HG02870 (cell line): ENCODE results near the gene KDM2A.
"Not testable (repeated sequence)": the region's sequence is repeated elsewhere in the genome, so short reads cannot be mapped to it uniquely, and the experiment has no call there.

Experiments
- ATAC-seq: cut with Tn5 transposase; IDR thresholded peaks from one replicate; pipeline ENCODE4 v1.9.1; 2021; ENCODE audit warnings: mild to moderate bottlenecking, moderate library complexity; ENCODE audit not compliant: unreplicated experiment

The KDM2A gene

DNA sequence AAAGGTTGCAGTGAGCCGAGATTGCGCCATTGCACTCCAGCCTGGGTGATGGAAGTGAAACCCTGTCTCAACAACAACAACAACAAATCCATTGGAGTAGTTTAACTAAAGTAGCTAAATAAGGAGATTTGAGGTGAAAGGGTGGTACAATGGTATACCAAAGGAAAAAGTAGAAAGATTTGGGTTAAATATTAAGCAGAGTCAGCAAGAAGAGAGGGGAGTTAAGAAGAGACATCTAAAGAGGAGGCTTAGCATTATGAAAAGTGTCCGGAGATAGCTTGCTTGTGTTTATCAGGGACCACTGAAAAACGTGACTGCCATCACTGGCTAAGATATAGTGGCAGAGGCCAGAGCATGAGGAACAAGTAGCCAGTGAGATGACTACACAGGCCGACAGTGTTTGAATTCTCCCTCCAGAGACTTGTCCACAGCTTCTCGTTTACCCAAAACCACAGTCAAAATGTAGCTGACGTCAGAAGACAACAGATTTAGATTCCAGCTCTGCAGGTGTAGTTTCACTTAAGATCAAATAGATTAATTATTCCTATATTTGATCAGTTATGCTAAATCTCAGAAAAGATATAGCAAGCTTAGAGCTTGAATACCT is 114.6 kb downstream of the KDM2A start:
- no peak for ATAC-seq

DNA sequence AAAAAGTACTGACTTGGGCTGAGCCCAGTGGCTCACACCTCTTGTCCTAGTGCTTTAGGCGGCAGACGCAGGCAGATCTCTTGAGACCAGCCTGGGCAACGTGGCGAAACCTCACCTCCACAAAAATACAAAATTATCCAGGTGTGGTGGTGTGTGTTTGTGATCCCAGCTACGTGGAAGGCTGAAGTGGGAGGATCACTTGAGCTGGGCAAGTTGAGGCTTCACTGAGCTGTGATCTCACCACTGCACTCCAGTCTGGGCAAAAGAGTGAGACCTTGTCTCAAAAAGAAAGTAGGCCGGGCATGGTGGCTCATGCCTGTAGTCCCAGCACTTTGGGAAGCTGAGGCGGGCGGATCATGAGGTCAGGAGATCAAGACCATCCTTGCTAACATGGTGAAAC is 115.5 kb downstream of the KDM2A start:
- not testable (repeated sequence) for ATAC-seq

DNA sequence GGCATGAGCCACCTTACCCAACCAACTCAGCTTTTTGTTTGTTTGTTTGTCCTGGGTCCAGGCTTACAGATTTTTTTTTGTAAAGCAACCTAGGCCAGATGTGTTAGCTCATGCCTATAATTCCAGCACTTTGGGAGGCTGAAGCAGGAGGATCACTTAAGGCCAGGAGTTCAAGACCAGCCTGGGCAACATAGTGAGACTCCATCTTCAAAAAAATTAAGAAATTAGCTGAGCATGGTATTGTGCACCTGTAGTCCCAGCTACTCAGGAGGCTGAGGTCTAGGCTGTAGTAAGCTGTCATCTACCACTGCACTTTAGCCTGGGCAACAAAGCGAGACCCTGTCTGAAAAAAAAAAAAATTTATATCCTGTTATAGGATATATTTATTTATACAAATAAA is 118.5 kb downstream of the KDM2A start:
- no peak for ATAC-seq

DNA sequence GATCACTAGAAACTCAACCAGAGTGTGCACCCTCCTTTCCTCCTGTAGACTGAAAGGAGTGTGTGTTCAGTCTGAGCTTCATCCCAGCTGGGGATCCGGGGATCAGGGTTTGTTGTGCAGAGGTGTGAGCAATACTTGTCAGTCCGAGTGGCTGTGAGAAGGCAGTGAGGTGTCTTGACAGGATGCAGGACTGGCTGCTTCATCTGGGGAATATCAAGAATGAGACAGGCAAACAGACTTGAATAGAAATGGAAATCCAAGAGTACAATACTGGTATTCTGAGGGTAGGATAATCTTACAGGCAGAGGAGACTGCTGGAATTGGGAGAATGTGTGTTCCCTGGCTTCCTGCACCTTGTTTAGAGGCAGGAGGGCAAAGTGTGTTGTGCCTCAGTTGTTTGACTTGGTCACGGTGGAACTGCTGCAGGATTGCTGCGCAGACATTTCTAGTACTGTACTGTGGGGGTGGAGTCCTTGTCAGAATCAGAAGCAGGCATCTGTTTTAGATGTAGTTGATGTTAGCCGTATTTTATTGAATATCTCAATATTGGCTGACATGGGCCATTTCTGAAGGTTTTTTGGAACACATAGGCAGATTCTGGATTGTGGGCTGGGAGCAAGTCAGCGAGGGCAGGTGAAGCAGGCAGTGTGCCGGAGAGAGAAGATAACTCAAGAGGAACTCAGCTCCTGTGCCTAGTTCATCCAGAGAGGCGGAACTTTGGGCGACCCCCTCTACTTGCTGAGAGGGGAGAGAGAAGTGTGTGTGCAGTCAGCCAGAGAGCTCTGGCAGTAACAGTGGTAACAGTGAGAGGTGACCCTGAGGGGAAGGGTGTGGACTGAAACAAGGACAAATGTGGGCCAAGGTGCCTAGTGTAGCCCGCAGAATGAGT is 120.1 kb downstream of the KDM2A start:
- ATAC-seq: no peak

DNA sequence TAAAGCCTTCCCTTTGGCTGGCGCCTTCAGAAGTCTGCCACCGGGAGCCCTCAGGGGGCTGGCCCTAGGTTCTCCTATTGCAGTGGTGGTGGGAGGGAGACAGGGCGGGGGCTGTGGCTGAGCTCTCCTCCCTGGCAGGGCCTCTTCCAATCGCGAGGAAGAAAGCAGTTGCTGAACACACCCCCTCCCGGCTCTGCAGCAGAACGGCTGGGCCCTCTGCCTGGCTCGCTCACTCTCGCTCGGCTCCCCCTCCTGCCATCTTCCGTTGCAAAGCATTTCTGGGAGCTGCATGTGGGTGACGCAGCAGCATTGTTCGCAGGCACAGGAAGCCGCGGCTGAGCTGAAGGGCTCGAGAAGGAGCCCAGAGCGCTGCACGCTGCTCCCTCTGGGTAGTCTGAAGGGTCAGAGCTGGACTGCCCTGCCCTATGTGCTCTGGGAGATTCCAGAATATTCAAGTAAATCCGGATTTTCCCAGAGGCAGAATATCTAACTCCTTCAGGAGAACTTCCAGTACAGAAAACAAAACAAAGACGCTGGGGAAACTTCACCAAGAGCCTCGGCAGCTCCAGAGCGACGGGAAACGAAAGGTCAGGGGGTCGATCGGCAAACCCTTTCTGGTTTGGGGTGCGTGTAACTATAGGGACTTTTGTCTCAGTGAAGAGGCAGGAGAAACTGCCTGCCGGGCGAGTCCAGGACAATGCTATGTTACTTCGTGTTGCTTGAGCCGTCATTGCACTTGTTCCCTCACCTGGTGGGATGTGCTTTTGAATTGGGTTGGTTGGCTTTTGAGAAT is 120.9 kb downstream of the KDM2A start:
- peak; percentile 77 for ATAC-seq

DNA sequence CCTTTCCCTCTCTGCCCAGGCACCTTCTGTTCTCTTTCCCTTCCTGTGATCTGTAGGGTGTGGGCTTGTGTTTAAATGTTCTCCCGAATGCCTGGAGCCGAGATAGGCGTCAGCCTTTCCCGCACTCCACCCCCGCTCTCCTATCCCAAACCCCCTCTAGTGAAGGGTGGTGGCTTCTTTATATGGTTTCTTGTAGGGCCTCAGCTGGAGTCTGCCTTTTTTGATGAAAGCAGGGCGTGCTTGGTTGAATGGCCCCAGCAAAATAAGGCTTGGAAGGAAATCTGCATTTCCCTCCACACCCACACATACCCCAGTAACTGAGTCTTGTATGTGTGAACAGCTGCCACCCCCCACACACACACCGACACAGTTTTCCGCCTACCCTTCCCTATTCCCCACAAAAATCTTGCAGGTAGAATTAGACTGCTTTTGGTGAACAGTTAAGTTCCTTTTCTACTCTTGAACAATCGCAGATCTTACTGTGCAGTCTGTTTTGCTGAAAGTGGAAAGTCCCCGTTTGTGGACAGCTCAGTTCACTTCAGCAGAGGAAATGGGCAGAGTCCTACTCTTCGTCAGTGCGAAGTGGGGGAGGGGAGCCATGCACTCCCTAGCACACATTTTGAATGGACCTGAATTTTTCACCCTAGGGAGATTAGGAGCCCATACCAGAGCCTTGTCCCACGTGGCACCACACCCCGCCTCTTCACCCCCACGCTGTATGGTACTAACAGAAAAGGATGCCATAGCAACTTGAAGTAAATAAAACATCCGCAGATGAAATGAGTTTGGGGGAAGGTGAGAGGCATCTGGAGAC is 121.7 kb downstream of the KDM2A start:
- ATAC-seq: peak; percentile 33

DNA sequence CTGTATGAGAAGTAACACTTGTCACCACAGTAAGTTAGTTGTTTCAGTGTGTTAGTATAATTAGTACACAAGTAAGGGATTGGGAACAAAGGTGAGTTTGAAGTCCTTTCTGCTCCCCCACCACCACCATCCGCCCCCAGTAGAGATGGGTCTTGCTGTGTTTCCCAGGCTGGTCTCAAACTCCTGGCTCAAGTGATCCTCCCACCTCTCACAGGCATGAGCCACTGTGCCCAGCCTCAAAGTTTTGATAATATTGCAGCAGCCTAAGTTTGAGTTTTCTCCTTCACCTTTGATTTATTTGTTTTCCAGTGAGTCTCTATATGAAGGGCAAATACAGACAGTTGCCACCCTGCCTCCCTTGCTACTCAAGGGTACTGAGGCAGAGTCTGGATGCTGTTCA is 123.5 kb downstream of the KDM2A start:
- no peak for ATAC-seq

DNA sequence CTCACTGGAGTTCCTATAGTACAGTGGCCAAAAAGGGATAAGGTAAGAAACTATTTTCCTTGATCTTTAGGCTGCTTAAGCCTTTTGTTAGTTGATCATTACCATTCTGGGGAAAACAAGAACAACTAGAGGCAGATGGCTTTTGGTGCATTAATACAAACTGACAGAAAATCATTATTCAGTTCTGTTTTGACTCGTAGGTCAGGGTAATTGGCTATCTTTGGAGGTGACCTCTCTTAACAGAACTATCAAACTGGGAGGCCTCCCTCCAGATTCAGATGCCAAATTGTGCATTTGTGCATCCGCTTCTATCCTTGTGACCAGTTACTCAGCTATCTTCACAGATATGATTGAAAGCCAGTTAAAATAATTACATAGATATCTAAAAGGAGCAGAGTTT is 124.0 kb downstream of the KDM2A start:
- no peak for ATAC-seq

DNA sequence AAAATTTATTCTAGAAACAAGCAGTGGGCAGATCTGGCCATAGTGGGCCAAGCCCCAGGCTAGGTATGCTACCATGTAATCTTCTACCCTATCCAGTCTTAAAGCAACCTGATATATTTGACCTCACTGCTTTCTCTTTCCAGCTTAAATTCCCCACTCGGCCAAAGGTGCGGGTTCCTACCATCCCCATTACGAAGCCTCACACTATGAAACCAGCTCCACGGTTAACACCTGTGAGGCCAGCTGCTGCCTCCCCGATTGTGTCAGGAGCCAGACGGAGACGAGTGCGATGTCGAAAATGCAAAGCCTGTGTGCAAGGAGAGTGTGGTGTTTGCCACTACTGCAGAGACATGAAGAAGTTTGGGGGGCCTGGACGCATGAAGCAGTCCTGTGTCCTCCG is 126.0 kb downstream of the KDM2A start:
- no peak for ATAC-seq

DNA sequence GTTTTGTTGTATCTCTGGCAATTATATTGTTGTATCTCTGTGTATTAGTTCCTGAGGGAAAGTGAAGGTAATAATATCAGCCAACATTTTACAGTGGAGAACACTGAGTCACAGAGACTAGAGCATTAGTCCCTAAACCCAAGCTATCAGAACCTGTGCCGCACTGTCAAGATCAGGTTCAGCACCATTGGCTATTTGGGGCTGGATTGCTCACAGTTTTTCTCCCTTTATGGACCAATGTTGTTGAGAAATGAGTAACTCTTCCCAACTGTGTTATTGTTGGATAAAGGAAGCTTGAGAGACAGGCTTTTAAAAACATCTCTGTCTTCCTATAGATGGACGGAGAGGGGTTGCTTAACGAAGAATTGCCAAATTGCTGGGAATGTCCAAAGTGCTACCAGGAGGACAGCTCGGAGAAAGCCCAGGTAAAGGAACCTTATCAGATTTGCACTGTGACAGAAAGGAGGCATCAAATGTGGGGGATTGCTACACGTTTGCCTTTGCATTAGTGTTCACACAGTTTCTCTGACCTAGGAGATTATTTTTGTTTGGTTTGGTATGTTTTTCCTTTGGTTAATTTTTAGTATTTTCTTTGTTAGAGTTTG is 129.0 kb downstream of the KDM2A start:
- ATAC-seq: no peak

DNA sequence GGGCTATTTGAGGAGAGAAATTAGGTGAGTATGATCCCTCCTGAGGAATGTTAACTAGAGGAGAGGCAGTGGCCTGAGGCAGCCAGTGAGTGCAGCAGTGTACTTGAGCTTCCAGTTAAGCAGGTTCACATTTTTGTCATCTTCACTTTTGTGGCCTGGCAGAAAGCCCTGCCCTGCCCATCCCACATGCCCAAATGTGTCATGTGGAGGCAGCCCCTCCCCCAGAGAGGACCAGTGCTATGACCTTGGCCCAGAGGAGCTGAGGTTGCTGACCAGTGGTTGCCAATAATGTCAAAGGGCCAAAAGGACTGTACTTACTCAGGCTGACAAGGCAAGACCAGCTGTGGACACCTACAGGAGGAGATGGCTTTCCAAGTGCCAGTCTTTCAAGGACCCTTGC is 129.6 kb downstream of the KDM2A start:
- ATAC-seq: no peak

DNA sequence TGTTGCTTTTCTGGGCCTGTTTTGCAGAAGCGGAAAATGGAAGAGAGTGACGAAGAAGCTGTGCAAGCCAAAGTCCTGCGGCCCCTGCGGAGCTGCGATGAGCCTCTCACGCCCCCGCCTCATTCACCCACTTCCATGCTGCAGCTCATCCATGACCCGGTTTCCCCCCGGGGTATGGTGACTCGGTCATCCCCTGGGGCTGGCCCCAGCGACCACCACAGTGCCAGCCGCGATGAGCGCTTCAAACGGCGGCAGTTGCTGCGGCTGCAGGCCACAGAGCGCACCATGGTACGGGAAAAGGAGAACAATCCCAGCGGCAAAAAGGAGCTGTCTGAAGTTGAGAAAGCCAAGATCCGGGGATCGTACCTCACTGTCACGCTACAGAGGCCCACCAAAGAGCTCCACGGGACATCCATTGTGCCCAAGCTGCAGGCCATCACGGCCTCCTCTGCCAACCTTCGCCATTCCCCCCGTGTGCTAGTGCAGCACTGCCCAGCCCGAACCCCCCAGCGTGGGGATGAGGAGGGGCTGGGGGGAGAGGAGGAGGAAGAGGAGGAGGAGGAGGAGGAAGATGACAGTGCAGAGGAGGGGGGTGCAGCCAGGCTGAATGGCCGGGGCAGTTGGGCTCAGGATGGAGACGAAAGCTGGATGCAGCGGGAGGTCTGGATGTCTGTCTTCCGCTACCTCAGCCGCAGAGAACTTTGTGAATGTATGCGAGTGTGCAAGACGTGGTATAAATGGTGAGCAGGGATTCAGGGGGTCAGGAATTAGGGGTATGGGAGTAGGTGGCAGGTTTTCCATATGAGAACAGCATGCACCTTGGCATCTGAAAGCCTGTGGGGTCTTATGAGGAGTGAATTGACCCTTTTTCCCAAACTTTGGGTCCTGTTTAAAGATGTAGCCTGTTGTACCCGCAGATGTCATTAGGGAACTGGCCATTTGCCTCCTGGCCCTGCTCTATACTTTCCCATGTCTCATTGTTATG is 131.3 kb downstream of the KDM2A start:
- ATAC-seq: no peak

DNA sequence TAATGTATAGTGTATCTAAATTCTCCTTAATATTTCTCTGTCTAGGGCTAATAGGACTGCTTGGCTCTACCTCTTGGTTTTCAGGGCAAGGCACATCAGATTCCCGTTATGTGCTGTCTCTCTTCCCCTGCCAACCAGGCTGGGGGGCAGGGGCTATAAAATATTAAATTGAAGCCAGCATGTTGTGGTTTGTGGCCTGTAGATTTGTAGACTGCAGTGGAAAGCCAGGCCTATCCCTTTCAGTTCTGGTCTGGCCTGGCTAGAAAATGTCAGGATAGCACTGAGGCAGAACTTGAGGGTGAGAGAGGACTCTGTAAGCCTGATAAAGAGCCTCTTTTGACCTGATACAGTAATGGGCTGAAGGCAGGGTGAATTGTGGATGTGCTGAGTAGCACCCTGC is 132.8 kb downstream of the KDM2A start:
- ATAC-seq: no peak

DNA sequence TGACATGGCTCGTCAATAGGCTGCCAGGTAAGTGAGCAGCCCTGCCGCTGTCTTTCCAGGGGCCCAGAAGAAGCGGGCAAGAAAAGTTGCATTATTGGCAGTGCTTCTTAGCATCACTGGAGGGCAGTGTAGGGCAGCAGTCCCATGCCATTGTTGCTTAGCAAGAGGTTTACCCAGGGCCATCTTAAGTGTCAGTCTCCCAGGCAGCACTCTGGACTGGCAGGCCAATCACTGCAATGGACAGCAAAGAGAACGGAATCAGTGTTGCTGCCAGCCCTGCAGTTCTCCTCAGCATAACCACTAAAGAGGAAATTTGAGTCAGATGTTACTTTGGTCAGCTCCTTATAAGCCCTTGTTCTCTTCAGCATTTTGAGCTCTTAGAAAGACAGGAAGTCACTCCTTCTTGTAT is 133.8 kb downstream of the KDM2A start:
- ATAC-seq: no peak

DNA sequence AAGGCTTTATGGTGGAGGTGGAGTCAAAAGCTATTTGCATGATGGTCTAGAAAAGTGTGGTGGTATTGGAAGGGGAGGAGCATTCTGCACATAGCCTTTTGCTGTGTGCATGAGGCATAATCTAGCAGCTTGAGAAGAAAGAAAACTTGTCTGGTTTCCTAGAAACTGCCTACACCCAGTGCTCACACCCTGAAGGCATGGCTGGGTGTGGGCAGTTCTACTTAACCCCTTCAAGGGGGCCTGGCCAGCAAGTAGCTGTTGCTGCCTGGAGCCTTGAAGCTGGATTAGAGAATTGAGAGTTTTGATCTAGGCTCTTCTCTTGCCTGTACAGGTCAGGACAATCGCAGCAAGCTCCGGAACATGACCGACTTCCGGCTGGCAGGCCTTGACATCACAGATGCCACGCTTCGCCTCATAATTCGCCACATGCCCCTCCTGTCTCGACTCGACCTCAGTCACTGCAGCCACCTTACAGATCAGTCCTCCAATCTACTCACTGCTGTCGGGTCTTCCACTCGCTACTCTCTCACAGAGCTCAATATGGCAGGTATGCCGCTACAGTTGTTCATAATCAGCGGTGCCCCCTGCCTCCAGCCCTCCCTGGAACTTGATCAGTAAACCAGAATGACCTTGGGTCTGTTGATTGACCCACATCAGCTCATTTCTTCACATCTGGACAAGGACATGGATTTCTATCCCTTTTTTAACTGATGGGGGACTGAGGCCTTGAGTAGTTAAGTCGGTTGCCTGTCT is 135.0 kb downstream of the KDM2A start:
- ATAC-seq: no peak

DNA sequence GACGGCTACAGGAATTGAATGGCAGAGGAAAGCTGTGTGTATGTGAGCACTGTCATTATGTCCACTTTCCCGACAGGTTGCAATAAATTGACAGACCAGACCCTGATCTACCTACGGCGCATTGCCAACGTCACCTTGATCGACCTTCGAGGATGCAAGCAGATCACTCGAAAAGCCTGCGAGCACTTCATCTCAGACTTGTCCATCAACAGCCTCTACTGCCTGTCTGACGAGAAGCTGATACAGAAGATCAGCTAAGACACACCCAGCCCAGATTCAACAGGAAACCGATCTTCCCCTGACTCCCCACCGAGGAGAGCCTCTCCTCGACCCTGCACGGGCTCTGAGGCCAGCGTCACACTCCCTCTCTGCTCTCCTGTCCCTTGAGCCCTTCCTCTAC is 135.7 kb downstream of the KDM2A start:
- no peak for ATAC-seq

DNA sequence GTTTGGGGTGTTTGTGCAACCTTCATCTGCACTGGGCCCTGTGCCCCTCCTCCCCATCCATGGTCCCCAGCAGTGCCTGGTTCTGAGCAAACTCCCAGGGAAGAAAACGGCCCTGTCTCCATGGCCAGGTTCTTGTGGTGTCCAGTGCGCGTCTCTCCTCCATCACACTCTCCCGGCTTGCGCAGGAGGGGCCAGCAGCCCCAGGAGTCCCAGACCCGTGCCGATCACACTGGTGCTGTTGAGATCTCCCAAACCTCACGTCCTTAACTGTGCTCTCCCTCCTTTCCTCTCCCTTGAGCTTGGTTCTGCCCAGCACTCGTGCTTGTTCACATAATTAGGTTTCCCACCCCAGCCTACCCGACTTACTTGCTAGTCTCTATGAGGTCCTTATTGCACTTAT is 136.3 kb downstream of the KDM2A start:
- ATAC-seq: no peak

DNA sequence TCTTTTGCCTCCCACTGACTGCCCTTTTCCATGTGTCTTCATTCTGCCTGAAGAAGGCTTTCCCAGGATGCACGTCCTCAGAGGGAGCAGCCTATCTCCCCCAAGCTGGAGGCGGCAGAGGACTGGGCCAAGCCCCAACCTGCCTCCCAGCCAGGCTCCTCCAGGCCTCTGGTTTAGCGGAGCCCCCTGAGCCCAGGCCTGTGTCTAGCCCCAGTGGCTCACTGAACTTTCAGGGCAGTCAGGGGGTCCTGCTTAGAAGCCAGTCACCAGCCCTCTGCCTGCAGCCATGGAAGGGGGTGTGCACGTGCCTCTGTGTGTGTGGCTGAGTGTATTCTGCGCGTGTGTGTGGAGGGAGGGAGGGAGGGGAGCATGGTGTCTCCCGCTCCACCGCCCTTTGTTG is 136.8 kb downstream of the KDM2A start:
- no peak for ATAC-seq
